ENCODE measurements around the gene TOGARAM1. TPM values are rescaled to one million over a fixed set of nuclear protein-coding genes. Genes with fewer than 3 reads are reported as not detected.
A peak's percentile ranks its signal among the peaks of the same experiment; 100 is the strongest.

The TOGARAM1 gene
- total RNA-seq, 8 experiments from 2014 or later: 7.3 to 29.9 (median 17.5) TPM

- no peak for ATAC-seq (replicated peaks in 6 of 8)
- WGBS, 10 experiments: 73 to 100% (median 100%) methylated on average over 1 to 3 of the region's 3 CpGs; no CpG with 5 or more reads in 1 of the 10 experiments
- Histone ChIP-seq H3K27ac (no peak overlapping the region), H3K4me1 (replicated peaks in 1 of 2) (peaks cover 0 to 16% of the 10 kb centered on the region in 2 donors), H3K4me3 (no peak overlapping the region)
- in situ Hi-C loops (cut with MboI; ENCODE audit: low pct_unique_long_range_greater_than_20kb in 2 of 9, low sequenced_read_pairs in 9 of 9, unreplicated experiment in 9 of 9): no loop called here
These were observed 7.2 kb upstream of the TOGARAM1 start for GRCh38 chr14:44954750-44955149.

DNA sequence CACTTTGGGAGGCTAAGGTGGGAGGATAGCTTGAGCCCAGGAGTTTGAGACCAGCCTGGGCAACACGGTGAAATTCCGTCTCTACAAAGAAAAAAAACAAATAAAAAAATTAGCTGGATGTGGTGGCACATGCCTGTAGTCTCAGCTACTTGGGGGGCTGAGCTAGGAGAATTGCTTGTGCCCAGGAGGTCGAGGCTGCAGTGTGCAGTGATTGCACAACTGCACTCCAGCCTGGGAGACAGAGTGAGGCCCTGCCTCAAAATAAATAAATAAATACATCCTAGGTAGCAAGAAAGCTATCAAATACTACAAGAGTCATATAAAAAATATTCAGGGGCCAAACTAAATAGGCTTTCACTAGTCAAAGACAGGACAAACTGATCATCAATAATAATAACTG, 6.5 kb upstream of the TOGARAM1 start:
- 38 to 100% (median 78%) methylated on average over 1 to 3 of the region's 3 CpGs; no CpG with 5 or more reads in 4 of the 10 experiments for whole genome bisulfite sequencing, 10 experiments
- Histone ChIP-seq H3K4me1 (replicated peaks in 1 of 2) (peaks cover 0 to 19% of the 10 kb centered on the region in 2 donors), H3K27ac (no peak overlapping the region), H3K4me3 (no peak overlapping the region)
- in situ Hi-C loops (cut with MboI; ENCODE audit: low pct_unique_long_range_greater_than_20kb in 2 of 9, low sequenced_read_pairs in 9 of 9, unreplicated experiment in 9 of 9): no loop called here
- no peak for ATAC-seq (replicated peaks in 6 of 8)

DNA sequence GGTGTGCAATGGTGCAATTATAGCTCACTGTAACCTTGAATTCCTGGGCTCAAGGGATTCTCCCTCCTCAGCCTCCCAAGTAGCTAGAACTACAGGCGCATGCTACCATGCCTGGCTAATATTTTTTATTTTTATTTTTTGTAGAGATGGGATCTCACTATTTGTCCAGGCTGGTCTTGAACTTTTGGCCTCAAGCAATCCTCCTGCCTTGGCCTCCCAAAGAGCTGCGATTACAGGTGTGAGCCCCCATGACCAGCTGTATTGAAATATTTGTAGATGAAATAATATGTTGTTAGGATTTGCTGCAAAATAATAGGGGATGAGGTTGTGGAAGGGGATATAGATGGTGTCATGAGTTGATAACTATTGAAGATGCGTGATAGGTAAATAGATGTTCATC, 5.1 kb upstream of the TOGARAM1 start:
- Histone ChIP-seq H3K4me3 (no peak overlapping the region), H3K27ac (no peak overlapping the region), H3K4me1 (replicated peaks in 1 of 2) (peaks cover 0 to 19% of the 10 kb centered on the region in 2 donors)
- in situ Hi-C loops (cut with MboI; ENCODE audit: low pct_unique_long_range_greater_than_20kb in 2 of 9, low sequenced_read_pairs in 9 of 9, unreplicated experiment in 9 of 9): no loop called here
- no peak for ATAC-seq (replicated peaks in 6 of 8)
- WGBS, 10 experiments: 100% methylated on average over 1 to 3 of the region's 3 CpGs; no CpG with 5 or more reads in 2 of the 10 experiments

GRCh38 chr14:44959538-44959937, 2.5 kb upstream of the TOGARAM1 start:
- Histone ChIP-seq H3K4me1 (replicated peaks in 1 of 2) (peaks cover 0 to 19% of the 10 kb centered on the region in 2 donors), H3K27ac (no peak overlapping the region), H3K4me3 (peak overlapping the region; percentile 62 to 78 (median 71))
- ATAC-seq (replicated peaks in 6 of 8): no peak
- in situ Hi-C loops (cut with MboI; ENCODE audit: low pct_unique_long_range_greater_than_20kb in 2 of 9, low sequenced_read_pairs in 9 of 9, unreplicated experiment in 9 of 9): no loop called here
- 0 to 87% (median 64%) methylated on average over 1 to 3 of the region's 3 CpGs; no CpG with 5 or more reads in 1 of the 10 experiments for WGBS, 10 experiments

DNA sequence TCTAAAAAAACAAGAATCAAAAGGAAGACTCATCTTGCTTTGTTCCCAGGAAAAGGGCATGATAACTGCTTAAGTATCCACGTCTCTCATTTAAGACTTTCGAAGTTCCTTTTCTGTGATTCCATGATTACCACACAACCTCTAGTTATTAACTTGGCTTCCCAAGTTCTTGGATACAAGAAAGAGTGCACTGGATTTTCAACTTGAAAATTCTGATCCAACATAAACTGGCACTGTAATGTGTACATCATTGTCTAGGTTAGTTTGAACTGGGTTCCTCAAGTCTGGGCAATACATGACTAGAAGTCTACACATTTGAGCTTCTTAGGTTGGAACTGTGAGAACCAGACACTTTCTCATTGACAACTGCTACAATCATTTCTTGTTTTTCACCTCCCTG, 1.8 kb upstream of the TOGARAM1 start:
- Histone ChIP-seq H3K4me3 (peak overlapping the region; percentile 62 to 78 (median 71)), H3K4me1 (replicated peaks in 1 of 2) (peaks cover 0 to 19% of the 10 kb centered on the region in 2 donors), H3K27ac (no peak overlapping the region)
- 0 to 44% (median 34%) methylated on average over 1 to 2 of the region's 2 CpGs; no CpG with 5 or more reads in 4 of the 10 experiments for WGBS, 10 experiments
- ATAC-seq (replicated peaks in 6 of 8): no peak
- in situ Hi-C loops (cut with MboI; ENCODE audit: low pct_unique_long_range_greater_than_20kb in 2 of 9, low sequenced_read_pairs in 9 of 9, unreplicated experiment in 9 of 9): no loop called here

DNA sequence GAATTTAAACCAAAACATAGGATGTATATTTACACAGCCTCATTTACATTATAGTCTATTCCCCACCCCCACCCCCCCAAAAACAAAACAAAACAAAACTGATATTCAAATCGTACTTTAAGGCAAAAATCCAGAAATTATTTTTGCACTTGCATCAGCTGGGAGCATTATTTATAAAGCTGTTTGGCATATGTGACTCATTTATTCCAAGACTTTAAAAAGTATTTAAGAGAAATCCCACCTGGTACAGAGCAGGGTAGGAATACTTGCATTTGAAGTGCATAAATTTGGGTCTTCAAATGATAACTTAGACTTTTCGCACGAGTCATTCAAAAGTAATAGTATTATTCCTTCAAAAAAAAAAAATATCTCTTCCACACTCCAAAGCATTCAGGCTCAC, 1.3 kb upstream of the TOGARAM1 start:
- in situ Hi-C loops (cut with MboI; ENCODE audit: low pct_unique_long_range_greater_than_20kb in 2 of 9, low sequenced_read_pairs in 9 of 9, unreplicated experiment in 9 of 9): no loop called here
- 0 to 13% (median 0%) methylated on average over 1 to 3 of the region's 3 CpGs; no CpG with 5 or more reads in 2 of the 10 experiments for WGBS, 10 experiments
- H3K27ac ChIP-seq: no peak overlapping the region
- H3K4me1 ChIP-seq (replicated peaks in 1 of 2): peaks cover 0 to 19% of the 10 kb centered on the region in 2 donors
- H3K4me3 ChIP-seq: peak overlapping the region; percentile 62 to 78 (median 71)
- no peak for ATAC-seq (replicated peaks in 6 of 8)

- in situ Hi-C loops (cut with MboI; ENCODE audit: low pct_unique_long_range_greater_than_20kb in 2 of 9, low sequenced_read_pairs in 9 of 9, unreplicated experiment in 9 of 9): no loop called here
- Histone ChIP-seq H3K4me3 (peak overlapping the region; percentile 62 to 78 (median 71)), H3K4me1 (replicated peaks in 1 of 2) (peaks cover 0 to 19% of the 10 kb centered on the region in 2 donors), H3K27ac (peak overlapping the region; percentile 67 to 80)
- WGBS, 10 experiments: 0 to 20% (median 0%) methylated on average over 3 to 12 of the region's 14 CpGs; no CpG with 5 or more reads in 2 of the 10 experiments
- ATAC-seq (replicated peaks in 6 of 8): peak in 7 of 8 experiments; percentile 5 to 24 (median 17)
These were observed 838 bp upstream of the TOGARAM1 start for GRCh38 chr14:44961151-44961553.

DNA sequence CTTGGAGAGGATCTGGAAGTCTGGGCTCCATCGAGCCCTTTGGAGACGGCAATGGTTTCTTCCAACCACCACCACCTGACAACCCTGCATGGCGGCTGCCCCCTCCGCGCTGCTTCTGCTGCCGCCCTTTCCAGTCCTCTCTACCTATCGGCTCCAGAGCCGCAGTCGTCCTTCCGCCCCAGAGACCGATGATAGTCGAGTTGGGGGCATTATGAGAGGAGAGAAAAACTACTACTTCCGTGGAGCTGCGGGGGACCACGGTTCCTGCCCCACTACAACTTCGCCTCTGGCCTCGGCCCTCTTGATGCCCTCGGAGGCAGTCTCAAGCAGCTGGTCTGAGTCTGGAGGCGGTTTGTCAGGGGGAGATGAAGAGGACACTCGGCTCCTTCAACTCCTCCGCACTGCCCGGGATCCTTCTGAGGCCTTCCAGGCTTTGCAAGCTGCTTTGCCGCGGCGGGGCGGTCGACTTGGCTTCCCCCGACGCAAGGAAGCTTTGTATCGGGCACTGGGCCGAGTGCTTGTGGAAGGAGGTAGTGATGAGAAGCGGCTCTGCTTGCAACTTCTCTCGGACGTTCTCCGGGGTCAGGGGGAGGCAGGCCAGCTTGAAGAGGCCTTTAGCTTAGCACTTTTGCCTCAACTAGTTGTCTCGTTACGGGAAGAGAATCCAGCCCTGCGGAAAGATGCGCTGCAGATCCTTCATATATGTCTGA, 499 bp downstream of the TOGARAM1 start:
- peak in 6 of 8 experiments; percentile 42 to 53 (median 46) for ATAC-seq (replicated peaks in 6 of 8)
- Histone ChIP-seq H3K4me1 (replicated peaks in 1 of 2) (peaks cover 0 to 18% of the 10 kb centered on the region in 2 donors), H3K4me3 (peak overlapping the region; percentile 62 to 78 (median 71)), H3K27ac (peak overlapping the region; percentile 65 to 85)
- WGBS, 10 experiments: 0 to 80% (median 1%) methylated on average over 1 to 15 of the region's 39 CpGs; no CpG with 5 or more reads in 3 of the 10 experiments
- in situ Hi-C loops (cut with MboI; ENCODE audit: low pct_unique_long_range_greater_than_20kb in 2 of 9, low sequenced_read_pairs in 9 of 9, unreplicated experiment in 9 of 9): no loop called here

DNA sequence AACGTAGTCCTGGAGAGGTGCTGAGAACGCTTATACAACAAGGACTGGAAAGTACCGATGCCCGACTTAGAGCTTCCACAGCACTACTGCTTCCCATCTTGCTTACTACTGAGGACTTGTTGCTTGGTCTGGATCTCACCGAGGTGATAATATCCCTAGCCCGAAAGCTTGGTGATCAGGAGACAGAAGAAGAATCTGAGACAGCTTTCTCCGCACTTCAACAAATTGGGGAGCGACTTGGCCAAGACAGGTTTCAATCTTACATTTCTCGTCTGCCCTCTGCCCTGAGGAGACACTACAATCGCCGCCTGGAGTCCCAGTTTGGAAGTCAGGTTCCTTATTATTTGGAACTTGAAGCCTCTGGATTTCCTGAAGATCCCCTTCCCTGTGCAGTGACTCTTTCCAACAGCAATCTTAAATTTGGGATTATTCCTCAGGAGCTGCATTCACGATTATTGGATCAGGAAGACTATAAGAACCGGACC, 1.1 kb downstream of the TOGARAM1 start:
- Histone ChIP-seq H3K4me3 (peak overlapping the region; percentile 62 to 78 (median 71)), H3K27ac (peak overlapping the region in 1 of 2 donors; percentile 85), H3K4me1 (replicated peaks in 1 of 2) (peaks cover 0 to 18% of the 10 kb centered on the region in 2 donors)
- no peak for ATAC-seq (replicated peaks in 6 of 8)
- in situ Hi-C loops (cut with MboI; ENCODE audit: low pct_unique_long_range_greater_than_20kb in 2 of 9, low sequenced_read_pairs in 9 of 9, unreplicated experiment in 9 of 9): no loop called here
- 0 to 77% (median 16%) methylated on average over 1 to 12 of the region's 13 CpGs; no CpG with 5 or more reads in 2 of the 10 experiments for WGBS, 10 experiments

DNA sequence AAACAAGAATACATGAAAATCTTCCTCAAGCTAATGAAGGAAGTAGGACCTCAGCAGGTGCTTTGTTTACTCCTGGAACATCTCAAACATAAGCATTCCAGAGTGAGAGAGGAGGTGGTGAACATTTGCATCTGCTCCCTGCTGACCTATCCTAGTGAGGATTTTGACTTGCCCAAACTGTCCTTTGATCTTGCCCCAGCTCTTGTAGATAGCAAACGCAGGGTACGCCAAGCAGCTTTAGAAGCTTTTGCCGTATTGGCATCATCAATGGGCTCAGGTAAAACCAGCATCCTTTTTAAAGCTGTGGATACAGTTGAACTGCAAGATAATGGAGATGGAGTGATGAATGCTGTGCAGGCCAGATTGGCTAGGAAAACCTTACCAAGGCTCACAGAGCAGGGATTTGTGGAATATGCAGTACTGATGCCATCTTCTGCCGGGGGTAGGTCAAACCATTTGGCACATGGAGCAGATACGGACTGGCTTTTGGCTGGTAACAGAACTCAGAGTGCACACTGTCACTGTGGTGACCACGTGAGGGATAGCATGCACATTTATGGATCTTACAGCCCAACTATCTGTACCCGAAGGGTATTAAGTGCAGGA, 1.9 kb downstream of the TOGARAM1 start:
- Histone ChIP-seq H3K4me1 (replicated peaks in 1 of 2) (peaks cover 4 to 19% of the 10 kb centered on the region in 2 donors), H3K27ac (no peak overlapping the region), H3K4me3 (peak overlapping the region; percentile 62 to 78 (median 71))
- no peak for ATAC-seq (replicated peaks in 6 of 8)
- 0 to 75% (median 8%) methylated on average over 2 to 7 of the region's 7 CpGs; no CpG with 5 or more reads in 1 of the 10 experiments for WGBS, 10 experiments
- in situ Hi-C loops (cut with MboI; ENCODE audit: low pct_unique_long_range_greater_than_20kb in 2 of 9, low sequenced_read_pairs in 9 of 9, unreplicated experiment in 9 of 9): no loop called here

DNA sequence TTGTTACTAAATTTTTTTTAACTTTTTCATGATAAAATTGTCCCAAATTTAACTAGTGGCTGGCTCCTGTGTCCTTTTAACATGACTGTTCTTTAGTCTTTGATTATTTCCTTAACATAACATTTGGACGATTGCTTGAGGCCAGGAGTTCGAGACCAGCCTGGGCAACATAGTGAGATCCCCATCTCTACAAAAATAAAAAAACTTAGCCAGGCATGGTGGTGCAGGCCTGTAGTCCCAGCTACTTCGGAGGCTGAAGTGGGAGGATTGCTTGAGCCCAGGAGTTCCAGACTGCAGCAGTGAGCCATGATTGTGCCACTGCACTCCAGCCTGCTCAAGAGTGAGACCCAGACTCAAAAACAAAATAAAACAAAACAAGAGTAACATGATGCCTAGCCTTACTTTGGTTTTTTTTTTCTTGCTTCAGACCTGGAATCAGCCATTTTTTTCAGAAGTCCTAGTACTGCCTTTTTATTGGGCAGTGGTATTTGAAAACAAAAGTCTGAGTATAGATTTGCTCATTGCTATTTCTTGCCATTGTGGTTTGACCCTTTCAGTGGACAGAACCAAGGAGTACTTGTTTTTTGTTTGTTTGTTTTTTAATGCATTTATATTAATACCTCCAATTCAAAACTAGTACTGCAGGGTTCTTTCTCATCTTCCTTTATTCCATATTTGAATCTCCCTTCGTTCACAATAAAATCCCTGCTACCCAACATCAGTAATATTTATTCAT, 4.8 kb downstream of the TOGARAM1 start:
- no peak for ATAC-seq (replicated peaks in 6 of 8)
- peaks cover 5 to 18% of the 10 kb centered on the region in 2 donors for H3K4me1 ChIP-seq (replicated peaks in 1 of 2)
- H3K27ac ChIP-seq: no peak overlapping the region
- peak overlapping the region; percentile 25 to 78 (median 69) for H3K4me3 ChIP-seq
- 54 to 94% (median 75%) methylated on average over 3 to 4 of the region's 4 CpGs; no CpG with 5 or more reads in 1 of the 10 experiments for WGBS, 10 experiments
- in situ Hi-C loops (cut with MboI; ENCODE audit: low pct_unique_long_range_greater_than_20kb in 2 of 9, low sequenced_read_pairs in 9 of 9, unreplicated experiment in 9 of 9): no loop called here

GRCh38 chr14:44968714-44969113, 6.7 kb downstream of the TOGARAM1 start:
- in situ Hi-C loops (cut with MboI; ENCODE audit: low pct_unique_long_range_greater_than_20kb in 2 of 9, low sequenced_read_pairs in 9 of 9, unreplicated experiment in 9 of 9): no loop called here
- Histone ChIP-seq H3K27ac (no peak overlapping the region), H3K4me3 (peak overlapping the region in 3 of 5 donors; percentile 6 to 78 (median 71)), H3K4me1 (replicated peaks in 1 of 2) (peaks cover 5 to 18% of the 10 kb centered on the region in 2 donors)
- peak in 2 of 8 experiments; percentile 18 to 51 for ATAC-seq (replicated peaks in 6 of 8)

- ATAC-seq (replicated peaks in 6 of 8): no peak
- H3K27ac ChIP-seq: no peak overlapping the region
- peaks cover 5 to 18% of the 10 kb centered on the region in 2 donors for H3K4me1 ChIP-seq (replicated peaks in 1 of 2)
- no peak overlapping the region for H3K4me3 ChIP-seq
- in situ Hi-C loops (cut with MboI; ENCODE audit: low pct_unique_long_range_greater_than_20kb in 2 of 9, low sequenced_read_pairs in 9 of 9, unreplicated experiment in 9 of 9): no loop called here
These were observed 8.9 kb downstream of the TOGARAM1 start for GRCh38 chr14:44970907-44971306.
